Right renal pelvis (tissue), 4 donors: ENCODE results near the gene SYNGAP1. TPM values are rescaled to one million over a fixed set of nuclear protein-coding genes. Genes with fewer than 3 reads are reported as not detected.
"Not testable (repeated sequence)": the region's sequence is repeated elsewhere in the genome, so short reads cannot be mapped to it uniquely, and the experiment has no call there.

ENCODE experiments used
- DNase-seq, 4 donors: peaks; one replicate each; pipeline ENCODE4 v3.0.0-alpha.2; 2013; ENCODE audit warnings: low read depth in 4 of 4, low spot score in 3 of 4, missing footprints in 1 of 4
- polyA plus RNA-seq, 4 donors: library from polyadenylated mRNA; unstranded; fragments of 120-200 nt; gene quantifications; one replicate each; pipeline ENCODE4 v1.2.1, GENCODE V29; 2013; ENCODE audit not compliant: insufficient read length in 4 of 4

Gene SYNGAP1
- polyA plus RNA-seq = 10 to 100 TPM; 25.8 to 33.9 (median 30.6) TPM

DNA sequence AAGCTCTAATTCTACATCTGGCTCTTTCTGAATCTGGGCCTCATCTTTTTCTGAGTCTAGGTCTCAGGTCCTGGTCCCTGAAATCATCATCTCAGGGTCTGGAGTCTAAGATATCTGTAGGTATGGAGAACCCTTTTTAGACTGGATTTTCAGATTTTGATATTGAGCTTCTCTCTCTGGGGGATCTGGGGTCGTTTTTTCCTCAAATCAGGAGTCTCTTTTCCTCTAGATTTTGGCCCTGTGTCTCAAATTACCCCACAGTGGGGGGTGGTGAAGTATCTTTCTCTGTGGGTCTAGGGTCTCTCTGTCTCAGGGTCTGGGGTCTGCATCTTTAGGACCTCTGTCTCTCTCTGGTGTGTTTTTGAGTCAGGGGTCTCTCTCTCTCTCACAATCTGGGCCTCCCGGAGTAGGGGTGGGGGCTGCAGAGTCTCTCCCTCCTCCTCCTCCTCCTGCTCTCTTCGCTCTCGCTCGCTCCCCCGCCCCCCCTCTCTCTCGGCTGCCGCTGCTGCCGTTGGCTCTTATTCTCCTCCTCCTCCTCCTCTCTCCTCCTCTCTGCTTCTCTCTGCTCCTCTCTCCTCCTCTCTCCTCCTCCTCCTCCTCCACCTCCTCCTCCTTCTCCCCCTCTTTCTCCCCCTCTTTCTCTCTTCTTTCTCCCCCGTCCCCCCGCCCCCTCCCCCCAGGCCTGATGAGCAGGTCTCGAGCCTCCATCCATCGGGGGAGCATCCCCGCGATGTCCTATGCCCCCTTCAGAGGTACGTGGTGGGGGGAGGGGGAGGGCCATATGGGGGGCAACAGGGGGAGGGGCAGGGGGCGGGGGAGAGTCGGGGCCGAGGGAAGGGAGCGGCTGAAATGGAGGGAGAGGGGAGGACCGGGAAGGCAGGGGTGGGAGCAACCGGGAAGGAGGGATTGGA lies at the start of gene SYNGAP1:
TSS of gene SYNGAP1 (plus strand) at position 486 of the 911 bp plus-strand sequence. CDS start at position 686, 200 bp downstream.
- peak in 1 of 4 donors; percentile 55 for DNase-seq

- not testable (repeated sequence) for DNase-seq
These were observed 48.0 kb upstream of the SYNGAP1 start for GRCh38 chr6:33371901-33372300.

GRCh38 chr6:33372526-33373123 lies 47.2 kb upstream of the SYNGAP1 start:
- no peak for DNase-seq

GRCh38 chr6:33373960-33374910 lies 45.6 kb upstream of the SYNGAP1 start:
- no peak for DNase-seq

DNA sequence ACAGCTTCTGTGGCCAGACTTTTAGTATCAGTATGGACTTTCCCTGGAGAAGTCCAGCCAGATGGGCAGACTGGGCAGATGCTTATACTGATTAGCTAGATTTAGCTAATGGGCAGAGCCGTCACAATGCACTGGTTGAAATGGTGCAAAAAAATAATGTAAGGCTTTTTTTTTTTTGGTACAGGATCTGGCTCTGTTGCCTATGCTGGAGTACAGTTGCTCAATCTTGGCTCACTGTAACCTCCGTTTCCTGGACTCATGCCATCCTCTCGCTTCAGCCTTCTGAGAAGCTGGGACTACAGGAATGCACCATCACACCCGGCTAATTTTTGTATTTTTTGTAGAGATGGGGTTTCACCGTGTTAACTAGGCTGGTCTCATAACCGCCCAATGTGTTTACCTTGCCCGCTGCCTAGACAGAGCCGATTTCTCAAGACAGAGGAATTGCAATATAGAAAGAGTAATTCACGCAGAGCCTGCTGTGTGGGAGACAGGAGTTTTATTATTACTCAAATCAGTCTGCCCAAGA lies 44.7 kb upstream of the SYNGAP1 start:
- no peak for DNase-seq

GRCh38 chr6:33377171-33377570 lies 42.7 kb upstream of the SYNGAP1 start:
- no peak for DNase-seq

DNA sequence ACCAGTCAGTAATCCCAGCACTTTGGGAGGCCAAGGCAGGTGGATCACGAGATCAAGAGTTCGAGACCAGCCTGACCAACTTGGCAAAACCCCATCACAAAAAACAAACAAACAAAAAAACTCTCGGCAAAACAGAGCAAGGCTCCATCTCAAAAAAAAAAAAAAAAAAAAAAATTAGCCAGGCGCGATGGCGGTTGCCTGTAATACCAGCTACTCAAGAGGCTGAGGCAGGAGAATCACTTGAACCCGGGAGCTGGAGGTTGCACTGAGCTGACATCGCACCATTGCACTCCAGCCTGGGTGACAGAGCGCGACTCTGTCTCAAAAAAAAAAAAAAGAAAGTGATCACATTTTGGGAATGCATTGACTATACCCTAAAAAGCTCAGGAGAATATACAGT lies 40.7 kb upstream of the SYNGAP1 start:
- not testable (repeated sequence) for DNase-seq

DNA sequence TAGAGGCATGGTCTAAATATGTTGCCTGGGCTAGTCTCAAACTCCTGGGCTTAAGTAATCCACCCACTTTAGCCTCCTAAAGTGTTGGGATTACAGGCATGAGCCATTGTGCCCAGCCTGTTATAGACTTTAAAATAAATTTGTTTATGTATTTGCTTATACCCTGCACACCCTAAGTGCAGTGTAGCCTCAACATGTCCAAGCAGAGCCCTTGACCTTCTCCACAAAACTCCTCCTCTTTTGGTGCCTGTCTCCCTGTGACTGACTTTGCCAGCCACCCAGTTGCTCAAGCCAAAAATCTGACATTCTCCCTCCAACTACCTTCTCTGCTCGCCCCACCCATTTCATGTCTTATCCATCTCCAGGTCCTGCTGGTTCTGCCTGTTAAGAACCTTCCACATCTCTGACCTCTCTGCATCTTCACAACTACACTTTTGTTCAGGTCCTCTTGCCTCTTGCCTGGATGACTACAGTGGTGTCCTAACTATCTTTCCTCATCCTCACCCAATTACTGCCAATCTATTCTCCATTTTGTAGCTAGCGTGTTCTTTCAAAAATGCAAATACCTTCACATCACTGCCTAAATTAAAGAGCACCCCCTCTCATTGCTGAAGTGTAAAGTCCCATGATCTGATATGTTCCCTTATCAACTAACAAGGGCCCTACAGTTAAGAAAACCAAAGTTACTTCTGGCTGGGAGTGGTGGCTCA lies 39.4 kb upstream of the SYNGAP1 start:
- no peak for DNase-seq

DNA sequence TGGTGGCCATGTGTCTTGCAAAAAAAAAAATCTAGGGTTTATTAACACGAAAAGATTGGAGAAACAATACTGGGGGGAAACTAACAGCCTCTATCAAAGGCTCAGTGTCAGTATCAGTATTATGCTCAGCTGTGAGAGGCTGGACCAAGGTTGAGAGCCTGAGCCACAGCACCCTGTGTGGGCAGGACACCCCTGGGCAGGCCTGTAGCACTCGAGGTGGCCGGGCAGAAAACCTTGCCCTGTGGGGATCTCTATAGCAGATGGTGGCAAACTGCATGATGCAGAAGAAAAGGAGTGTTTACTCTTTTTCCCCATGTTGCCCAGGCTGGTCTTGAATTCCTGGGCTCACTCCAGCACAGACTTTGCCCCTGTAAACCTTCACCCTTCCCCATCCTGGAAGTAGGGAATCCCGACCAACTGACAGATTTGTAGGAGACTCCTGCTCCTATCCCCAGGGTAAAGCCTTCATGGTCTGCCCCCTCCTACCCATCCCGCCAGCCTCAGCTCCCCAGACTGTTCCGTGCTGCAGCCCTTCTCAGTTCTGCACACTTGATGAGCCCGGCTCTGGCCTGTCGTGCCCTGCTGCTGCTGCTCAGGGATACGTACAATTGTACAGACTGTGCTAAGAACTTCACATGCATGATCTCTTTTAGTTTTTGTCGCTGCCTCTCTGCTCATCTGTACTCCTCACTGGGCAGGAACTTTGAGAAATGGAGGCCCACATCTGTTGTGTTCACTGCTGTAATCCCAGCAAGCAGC lies 36.3 kb upstream of the SYNGAP1 start:
- DNase-seq = no peak

- no peak for DNase-seq
These were observed 35.3 kb upstream of the SYNGAP1 start for GRCh38 chr6:33384581-33385020.

- DNase-seq = no peak
These were observed 29.7 kb upstream of the SYNGAP1 start for GRCh38 chr6:33390173-33390572.

- no peak for DNase-seq
These were observed 29.0 kb upstream of the SYNGAP1 start for GRCh38 chr6:33390767-33391277.

DNA sequence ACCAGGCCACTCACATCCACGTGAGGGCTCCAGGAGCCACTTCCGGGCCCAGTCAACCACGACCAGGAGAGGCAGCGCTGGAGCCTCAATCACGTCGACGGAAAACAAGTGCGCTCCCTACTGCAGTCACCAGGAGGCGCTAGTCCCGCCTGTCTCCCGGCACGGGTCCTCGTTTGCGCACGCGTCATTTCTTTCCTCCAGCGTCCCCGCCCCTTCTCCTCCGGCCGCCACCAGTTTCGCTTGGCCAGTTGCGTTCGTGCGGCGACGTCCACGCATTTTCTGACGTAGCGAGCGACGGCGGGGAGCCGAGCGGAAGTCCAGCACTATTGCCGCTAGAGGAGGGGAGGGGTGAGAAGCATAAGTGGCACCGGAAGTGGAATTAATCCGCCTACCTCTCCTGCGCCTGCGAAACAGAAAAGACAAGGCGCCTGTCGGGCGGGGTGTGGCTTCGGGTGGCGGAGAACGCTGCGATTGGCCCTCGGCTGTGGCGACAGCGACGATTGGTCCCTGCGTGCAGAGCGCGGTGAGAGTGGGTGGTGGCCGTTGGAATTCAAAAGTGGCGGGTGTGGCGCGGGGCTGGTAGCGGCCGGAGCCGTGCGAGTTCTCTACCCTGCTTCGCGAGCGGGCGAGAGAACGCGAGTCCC lies 28.5 kb upstream of the SYNGAP1 start, which contains the start of gene KIFC1:
TSS of gene KIFC1 (plus strand) at position 546 of the 644 bp plus-strand sequence. CDS start 163 bp downstream, outside the sequence.
- DNase-seq = peak; percentile 98 to 99 (median 99)

DNA sequence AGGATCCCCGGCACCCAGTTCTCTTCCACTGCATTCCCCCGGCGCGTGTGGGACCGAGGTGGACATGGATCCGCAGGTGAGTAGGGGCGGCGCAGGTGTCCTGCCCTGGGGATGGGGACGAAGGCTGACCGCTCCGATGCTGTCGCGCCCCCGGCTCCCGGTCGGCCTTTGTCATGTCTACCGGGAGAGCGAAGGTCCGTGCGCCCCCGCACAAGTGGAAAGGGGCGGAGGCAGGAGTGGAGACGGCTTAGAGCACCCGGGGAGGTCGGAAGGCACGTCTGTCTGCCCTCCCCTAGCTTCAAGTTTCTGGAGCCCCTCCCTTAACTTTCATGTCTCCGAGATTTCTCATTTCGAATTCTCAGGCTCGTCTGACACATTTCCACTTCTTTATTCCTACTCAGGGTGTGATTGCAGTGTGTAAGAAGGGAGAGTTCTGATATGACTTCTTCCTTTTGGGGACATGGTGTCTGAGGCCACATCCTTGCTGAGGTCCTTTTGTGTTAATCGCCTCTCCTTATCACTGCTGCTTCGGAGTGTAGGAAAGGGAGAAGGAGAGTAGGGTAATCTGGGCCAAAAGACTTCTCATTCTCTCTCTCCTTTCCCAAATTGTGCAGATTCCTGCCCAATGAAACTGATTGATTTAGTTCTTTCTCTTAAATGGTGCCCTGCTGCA lies 27.8 kb upstream of the SYNGAP1 start:
- no peak for DNase-seq

GRCh38 chr6:33392595-33392948 lies 27.3 kb upstream of the SYNGAP1 start:
- no peak for DNase-seq

GRCh38 chr6:33392979-33393378 lies 26.9 kb upstream of the SYNGAP1 start:
- no peak for DNase-seq

- DNase-seq = no peak
These were observed 22.3 kb upstream of the SYNGAP1 start for GRCh38 chr6:33397541-33397940.

DNA sequence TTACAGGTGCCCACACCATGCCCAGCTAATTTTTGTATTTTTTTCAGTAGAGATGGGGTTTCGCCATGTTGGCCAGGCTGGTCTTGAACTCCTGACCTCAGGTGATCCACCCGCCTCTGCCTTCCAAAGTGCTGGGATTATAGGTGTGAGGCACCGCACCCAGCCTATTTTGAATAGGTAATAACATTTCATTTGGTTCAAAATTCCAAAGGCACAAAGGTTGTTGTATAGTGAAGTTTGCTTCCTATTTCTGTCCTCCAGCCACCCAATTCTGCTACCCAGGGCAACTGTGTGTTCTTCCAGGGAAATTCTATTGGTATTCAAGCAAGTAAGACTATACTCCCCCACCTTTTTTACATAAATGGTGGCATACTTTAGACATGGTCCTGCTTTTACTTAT lies 21.3 kb upstream of the SYNGAP1 start:
- not testable (repeated sequence) for DNase-seq
